ENCODE measurements around the gene SOCS1. TPM values are rescaled to one million over a fixed set of nuclear protein-coding genes. Genes with fewer than 3 reads are reported as not detected.

Gene SOCS1
- total RNA-seq, 1 donor from 2014 or later, result 76.2 TPM

DNA sequence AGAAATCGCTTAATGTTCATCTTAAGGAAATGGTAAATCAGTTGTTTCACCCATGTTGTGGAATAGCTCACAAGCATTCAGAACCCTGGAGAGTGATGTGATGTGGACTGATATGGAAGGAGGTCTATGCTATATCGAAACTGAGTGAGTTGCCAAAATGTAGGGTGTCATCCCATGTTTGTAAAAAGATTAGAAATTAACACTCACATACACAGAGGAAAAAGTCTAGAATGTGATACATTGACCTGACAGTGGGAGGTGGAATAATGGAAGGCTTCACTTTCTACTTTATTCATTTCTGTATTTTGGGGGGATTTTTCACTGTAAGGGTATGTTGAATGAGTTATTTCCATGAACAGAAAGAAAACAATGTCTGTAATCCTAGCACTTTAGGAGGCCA is 29.8 kb upstream of the SOCS1 start:
- Mint-ChIP-seq H3K27ac (peak overlapping the region; percentile 46), H3K4me3 (no peak overlapping the region), H3K9me3 (no peaks in the 10 kb centered on the region), H3K36me3 (ENCODE audit: low read depth) (no peaks in the 10 kb centered on the region), H3K4me1 (peaks cover 31% of the 10 kb centered on the region), H3K27me3 (no peaks in the 10 kb centered on the region)
- TF ChIP-seq, protein P1, sequence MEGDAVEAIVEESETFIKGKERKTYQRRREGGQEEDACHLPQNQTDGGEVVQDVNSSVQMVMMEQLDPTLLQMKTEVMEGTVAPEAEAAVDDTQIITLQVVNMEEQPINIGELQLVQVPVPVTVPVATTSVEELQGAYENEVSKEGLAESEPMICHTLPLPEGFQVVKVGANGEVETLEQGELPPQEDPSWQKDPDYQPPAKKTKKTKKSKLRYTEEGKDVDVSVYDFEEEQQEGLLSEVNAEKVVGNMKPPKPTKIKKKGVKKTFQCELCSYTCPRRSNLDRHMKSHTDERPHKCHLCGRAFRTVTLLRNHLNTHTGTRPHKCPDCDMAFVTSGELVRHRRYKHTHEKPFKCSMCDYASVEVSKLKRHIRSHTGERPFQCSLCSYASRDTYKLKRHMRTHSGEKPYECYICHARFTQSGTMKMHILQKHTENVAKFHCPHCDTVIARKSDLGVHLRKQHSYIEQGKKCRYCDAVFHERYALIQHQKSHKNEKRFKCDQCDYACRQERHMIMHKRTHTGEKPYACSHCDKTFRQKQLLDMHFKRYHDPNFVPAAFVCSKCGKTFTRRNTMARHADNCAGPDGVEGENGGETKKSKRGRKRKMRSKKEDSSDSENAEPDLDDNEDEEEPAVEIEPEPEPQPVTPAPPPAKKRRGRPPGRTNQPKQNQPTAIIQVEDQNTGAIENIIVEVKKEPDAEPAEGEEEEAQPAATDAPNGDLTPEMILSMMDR (IDR thresholded peaks at IDR 0.05), result no peak
- intact Hi-C loops (cut with micrococcal nuclease), result loop anchor here (1.0 to 2.0 kb wide), 2 partner anchors 11 to 69 kb away; no protein-coding TSS in a partner anchor
- POLR2A ChIA-PET, result interaction anchor here (0.6 to 3.7 kb wide), 12 partner anchors 12 to 234 kb away, joined by 3 to 22 read pairs (median 6); partner anchors contain the start of gene SOCS1
- ATAC-seq (ENCODE audit: low read depth), result no peak
- CTCF ChIA-PET, result interaction anchor here (1.2 to 1.5 kb wide), 2 partner anchors 12 to 29 kb away, joined by 3 to 7 read pairs; partner anchors contain the start of gene SOCS1
- no peak for DNase-seq

DNA sequence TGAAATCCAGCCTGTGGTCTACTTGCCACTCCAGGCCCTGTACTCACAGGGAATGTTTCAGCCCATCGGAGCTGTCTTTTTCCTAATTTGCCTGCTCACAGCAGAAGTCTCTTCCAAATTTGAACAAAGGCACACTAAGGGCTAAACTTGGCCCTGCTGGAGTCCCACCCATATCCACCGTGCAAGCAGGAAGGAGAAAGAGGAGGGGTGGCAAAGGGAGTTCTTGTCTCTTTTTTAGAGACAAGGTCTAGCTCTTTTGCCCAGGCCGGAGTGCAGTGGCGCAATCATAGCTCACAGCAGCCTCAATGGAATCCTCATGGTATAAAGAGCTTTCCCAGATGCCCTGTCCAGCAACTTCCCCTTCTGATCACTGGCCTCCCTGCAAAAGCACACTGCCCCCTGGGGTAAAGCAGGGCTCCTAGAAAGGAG is 27.8 kb upstream of the SOCS1 start:
- Mint-ChIP-seq H3K27ac (no peak overlapping the region), H3K4me3 (no peak overlapping the region), H3K4me1 (peaks cover 46% of the 10 kb centered on the region), H3K36me3 (ENCODE audit: low read depth) (no peaks in the 10 kb centered on the region), H3K27me3 (no peaks in the 10 kb centered on the region), H3K9me3 (no peaks in the 10 kb centered on the region)
- no peak for ATAC-seq (ENCODE audit: low read depth)
- POLR2A ChIA-PET, result interaction anchor here (0.5 to 3.7 kb wide), 5 partner anchors 14 to 193 kb away, joined by 3 to 22 read pairs (median 5); partner anchors contain the start of gene SOCS1
- intact Hi-C loops (cut with micrococcal nuclease), result no loop called here
- CTCF ChIA-PET, result interaction anchor here (2.2 kb wide), 1 partner anchor 28 kb away, joined by 6 read pairs; the partner anchor contains the start of gene SOCS1
- TF ChIP-seq, protein P1 (IDR thresholded peaks at IDR 0.05), result no peak
- no peak for DNase-seq

DNA sequence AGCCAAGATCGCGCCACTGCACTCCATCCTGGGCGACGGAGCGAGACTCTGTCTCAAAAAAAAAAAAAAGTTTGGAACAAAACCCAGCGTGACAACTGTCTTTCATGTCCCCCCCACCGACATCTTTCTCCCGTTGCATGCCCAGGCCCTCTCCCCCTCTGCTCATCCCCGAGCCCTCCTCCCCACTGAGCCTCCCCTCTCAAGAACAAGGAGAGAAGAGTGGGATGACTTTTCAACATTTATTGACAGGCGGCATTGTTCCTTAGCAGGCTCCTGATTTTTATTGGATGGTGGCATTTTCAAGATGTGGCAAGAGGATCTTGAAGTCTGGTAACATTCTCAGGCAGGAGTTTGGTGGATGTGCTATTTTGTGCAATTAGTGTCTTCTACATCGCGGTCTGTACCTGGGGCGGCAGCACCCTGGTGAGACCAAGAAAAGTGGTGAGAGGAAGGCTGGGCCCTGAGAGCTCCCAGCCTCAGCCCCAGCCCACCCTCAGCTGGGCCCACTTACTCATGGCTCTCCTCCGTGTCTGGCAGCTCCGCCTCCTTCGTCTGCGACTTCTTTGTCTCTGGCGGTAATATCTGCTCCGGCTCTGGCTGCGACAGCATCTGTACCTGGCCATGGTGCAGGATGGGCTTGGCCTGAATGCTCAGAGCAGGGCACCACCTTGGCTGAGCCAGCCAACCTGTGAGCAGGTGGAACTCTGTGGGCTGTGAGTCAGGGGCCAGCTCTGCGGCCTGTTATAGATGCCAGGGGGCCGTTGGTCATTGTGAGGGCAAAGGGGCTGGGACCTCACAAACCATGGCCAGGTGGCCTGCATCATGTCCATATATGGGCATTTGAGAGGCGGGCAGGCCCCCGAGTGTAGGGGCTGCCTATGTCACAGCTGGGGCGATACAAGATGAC is 24.9 kb upstream of the SOCS1 start, which contains the start of gene PRM1:
TSS of gene PRM1 (minus strand) at position 715 of the 907 bp plus-strand sequence. CDS start at position 623, 92 bp downstream.
- ChIA-PET POLR2A (no interaction called here), CTCF (interaction anchor here (1.0 kb wide), 1 partner anchor 8 kb away, joined by 3 read pairs; no protein-coding TSS in a partner anchor)
- Mint-ChIP-seq H3K4me3 (peak within 1 kb of the TSS; percentile 11), H3K4me1 (peaks cover 25% of the 10 kb centered on the region), H3K36me3 (ENCODE audit: low read depth) (no peaks in the 10 kb centered on the region), H3K27ac (no peak within 1 kb of the TSS), H3K27me3 (no peaks in the 10 kb centered on the region), H3K9me3 (no peaks in the 10 kb centered on the region)
- no peak for ATAC-seq (ENCODE audit: low read depth)
- no peak for DNase-seq
- intact Hi-C loops (cut with micrococcal nuclease), result no loop called here
- TF ChIP-seq, protein P1 (IDR thresholded peaks at IDR 0.05), result no peak

DNA sequence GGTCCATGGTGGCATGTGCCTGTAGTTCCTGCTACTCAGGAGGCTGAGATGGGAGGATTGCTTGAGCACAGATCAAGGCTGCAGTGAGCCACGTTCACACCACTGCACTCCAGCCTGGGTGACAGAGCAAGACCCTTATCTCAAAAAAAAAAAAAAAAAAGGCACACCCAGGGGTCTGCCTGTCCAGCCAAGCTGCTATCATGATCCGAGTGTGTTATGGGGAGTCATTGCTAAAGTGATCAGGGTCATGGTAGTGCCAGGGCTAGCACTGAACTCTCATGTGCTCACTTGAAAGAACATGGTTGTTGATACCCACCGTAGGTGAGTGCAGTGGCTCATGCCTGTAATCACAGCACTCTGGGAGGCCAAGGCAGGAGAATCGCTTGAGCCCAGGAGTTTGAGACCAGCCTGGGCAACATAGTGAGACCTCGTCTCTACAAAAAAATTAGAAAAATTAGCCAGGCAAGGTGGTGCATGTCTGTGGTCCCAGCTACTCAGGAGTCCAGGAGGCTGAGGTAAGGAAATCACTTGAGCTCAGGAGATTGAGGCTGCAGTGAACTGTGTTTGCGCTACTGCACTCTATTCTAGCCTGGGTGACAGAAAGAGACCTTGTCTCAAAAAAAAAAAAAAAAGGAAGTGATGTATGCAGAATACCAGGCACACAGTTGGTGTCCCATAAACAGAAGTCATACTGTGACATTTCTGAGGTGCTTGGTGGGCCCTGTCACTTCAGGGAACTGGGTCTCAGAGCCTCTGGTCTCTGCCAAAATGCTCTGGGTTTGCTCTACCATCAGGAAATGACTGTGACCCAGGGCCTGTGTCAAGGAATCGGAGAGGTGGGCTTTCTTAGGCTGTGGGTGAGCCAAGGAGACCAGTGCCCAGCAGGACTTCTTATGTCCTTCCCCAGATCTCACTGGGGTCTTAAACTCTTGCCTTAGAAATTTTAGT is 23.0 kb upstream of the SOCS1 start:
- Mint-ChIP-seq H3K9me3 (no peaks in the 10 kb centered on the region), H3K27me3 (no peaks in the 10 kb centered on the region), H3K4me1 (peaks cover 19% of the 10 kb centered on the region), H3K4me3 (peak overlapping the region; percentile 29), H3K36me3 (ENCODE audit: low read depth) (no peaks in the 10 kb centered on the region), H3K27ac (peak overlapping the region; percentile 73)
- DNase-seq, result no peak
- intact Hi-C loops (cut with micrococcal nuclease), result loop anchor here (2.0 kb wide), 1 partner anchor 18 kb away; no protein-coding TSS in a partner anchor
- TF ChIP-seq, protein P1 (IDR thresholded peaks at IDR 0.05), result no peak
- ATAC-seq (ENCODE audit: low read depth), result peak; percentile 92
- ChIA-PET CTCF (interaction anchor here (1.3 to 1.4 kb wide), 2 partner anchors 76 to 117 kb away, joined by 3 to 4 read pairs; no protein-coding TSS in a partner anchor), POLR2A (interaction anchor here (0.6 to 1.3 kb wide), 4 partner anchors 18 to 23 kb away, joined by 3 to 6 read pairs (median 3); partner anchors contain the start of gene SOCS1)

Data from activated B cell treated with CpG ODN at 0.5 μM for 24 hours (primary cell).